Activated CD8-positive, alpha-beta memory T cell treated with anti-CD3 and anti-CD28 coated beads for 48 hours (primary cell): Measurements from ENCODE around the gene ARHGAP23.

Source experiments
- DNase-seq, 3 experiments: peaks; one replicate each; pipeline ENCODE4 v3.0.0-alpha.2; 2020; ENCODE audit warnings: low read depth in 2 of 3, low spot score in 2 of 3

Gene ARHGAP23, protein sequence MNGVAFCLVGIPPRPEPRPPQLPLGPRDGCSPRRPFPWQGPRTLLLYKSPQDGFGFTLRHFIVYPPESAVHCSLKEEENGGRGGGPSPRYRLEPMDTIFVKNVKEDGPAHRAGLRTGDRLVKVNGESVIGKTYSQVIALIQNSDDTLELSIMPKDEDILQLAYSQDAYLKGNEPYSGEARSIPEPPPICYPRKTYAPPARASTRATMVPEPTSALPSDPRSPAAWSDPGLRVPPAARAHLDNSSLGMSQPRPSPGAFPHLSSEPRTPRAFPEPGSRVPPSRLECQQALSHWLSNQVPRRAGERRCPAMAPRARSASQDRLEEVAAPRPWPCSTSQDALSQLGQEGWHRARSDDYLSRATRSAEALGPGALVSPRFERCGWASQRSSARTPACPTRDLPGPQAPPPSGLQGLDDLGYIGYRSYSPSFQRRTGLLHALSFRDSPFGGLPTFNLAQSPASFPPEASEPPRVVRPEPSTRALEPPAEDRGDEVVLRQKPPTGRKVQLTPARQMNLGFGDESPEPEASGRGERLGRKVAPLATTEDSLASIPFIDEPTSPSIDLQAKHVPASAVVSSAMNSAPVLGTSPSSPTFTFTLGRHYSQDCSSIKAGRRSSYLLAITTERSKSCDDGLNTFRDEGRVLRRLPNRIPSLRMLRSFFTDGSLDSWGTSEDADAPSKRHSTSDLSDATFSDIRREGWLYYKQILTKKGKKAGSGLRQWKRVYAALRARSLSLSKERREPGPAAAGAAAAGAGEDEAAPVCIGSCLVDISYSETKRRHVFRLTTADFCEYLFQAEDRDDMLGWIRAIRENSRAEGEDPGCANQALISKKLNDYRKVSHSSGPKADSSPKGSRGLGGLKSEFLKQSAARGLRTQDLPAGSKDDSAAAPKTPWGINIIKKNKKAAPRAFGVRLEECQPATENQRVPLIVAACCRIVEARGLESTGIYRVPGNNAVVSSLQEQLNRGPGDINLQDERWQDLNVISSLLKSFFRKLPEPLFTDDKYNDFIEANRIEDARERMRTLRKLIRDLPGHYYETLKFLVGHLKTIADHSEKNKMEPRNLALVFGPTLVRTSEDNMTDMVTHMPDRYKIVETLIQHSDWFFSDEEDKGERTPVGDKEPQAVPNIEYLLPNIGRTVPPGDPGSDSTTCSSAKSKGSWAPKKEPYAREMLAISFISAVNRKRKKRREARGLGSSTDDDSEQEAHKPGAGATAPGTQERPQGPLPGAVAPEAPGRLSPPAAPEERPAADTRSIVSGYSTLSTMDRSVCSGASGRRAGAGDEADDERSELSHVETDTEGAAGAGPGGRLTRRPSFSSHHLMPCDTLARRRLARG (N-terminal part only)

DNA sequence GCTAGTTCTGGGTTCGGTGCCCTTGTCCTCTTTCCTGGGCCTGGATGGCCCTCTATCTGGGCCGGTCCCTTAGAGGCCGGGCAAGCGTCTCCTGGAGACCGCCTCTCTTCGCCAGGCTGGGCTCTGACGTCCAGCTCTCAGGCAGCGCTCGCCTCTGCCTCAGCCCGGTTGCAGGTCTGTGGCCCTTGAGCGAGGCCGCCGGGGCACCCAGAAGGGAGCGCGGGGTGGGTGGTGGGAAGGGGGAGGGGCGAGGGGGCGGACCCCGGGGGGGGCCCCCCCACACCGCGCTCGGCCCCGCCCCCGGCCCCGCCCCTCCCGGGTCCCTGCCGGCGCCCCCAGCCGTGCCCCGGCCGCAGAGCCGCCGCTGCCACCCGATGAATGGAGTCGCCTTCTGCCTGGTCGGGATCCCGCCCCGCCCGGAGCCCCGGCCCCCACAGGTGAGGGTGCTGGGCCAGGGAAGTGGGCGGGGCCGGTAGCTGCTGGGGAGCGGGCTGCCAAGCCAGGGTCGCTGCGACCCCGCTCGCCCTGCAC lies at the start of gene ARHGAP23:
TSS of gene ARHGAP23 (plus strand) at position 353 of the 531 bp plus-strand sequence. CDS start at position 375, 22 bp downstream.
- no peak for DNase-seq

- no peak for DNase-seq
Observed at GRCh38 chr17:38379448-38379847, 48.8 kb upstream of the ARHGAP23 start.

- no peak for DNase-seq
Observed at GRCh38 chr17:38395090-38395489, 33.2 kb upstream of the ARHGAP23 start.

GRCh38 chr17:38397227-38397626 lies 31.0 kb upstream of the ARHGAP23 start:
- DNase-seq, result no peak

GRCh38 chr17:38400286-38400685 lies 28.0 kb upstream of the ARHGAP23 start:
- DNase-seq, result no peak

DNA sequence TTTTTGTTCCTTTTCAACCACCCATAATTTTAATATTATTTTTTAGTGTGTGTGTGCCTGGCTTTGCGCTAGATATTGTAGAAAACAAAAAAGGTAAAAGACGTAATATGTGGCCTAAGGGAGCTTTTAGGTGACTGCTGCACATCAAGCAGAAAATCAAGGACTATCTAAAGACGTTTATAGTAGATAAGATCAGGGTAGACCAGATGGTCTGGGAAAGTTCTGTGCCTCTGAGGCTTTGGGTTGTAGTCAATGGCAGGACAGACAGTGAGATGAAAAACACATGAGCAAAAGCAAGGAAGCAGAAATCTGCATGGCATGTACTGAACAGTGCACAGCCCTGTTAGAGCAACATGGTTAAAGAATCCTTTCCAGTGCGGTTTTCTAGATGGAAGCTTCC lies 26.8 kb upstream of the ARHGAP23 start:
- no peak for DNase-seq

DNA sequence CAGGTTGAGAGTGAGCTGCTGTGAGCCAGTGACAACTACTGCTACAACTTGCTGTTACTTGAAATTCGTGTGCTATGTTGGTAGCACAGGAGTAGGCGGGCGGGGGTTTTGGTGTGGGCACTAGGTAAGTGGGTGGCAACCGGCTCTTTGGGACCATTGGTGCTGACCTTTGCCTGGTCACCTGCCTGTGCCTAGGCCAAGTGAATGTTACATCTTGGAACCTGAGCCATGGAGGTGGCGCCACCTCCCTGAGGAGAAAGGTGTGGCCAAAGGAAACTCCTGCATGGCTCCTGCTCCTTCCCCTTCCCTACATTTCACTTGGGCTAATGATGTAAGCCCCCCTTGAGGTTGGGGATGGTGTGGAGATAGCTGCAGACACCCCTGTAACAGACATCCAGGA lies 25.4 kb upstream of the ARHGAP23 start:
- DNase-seq, result no peak

DNA sequence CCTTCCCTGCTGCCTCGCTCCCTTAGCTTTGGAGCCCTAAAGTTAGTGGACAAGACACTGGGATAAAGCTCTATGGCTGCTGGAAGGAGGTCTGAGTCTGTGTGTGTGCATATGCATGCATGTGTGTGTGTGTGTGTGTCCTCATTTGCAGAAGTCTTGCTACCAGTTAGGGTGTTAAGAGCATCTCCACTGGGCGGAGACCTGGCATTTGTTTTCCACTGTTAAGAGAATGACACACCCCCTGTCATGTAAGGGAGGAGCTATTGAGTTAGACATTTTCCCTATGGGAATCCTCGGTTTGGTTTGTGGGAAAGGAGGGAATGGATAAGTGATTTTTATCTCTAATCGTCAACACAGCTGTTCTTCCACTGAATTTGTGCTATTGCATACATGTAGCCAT lies 24.8 kb upstream of the ARHGAP23 start:
- no peak for DNase-seq

GRCh38 chr17:38404174-38404943 lies 23.9 kb upstream of the ARHGAP23 start:
- no peak for DNase-seq

GRCh38 chr17:38405654-38406053 lies 22.6 kb upstream of the ARHGAP23 start:
- DNase-seq, result no peak

DNA sequence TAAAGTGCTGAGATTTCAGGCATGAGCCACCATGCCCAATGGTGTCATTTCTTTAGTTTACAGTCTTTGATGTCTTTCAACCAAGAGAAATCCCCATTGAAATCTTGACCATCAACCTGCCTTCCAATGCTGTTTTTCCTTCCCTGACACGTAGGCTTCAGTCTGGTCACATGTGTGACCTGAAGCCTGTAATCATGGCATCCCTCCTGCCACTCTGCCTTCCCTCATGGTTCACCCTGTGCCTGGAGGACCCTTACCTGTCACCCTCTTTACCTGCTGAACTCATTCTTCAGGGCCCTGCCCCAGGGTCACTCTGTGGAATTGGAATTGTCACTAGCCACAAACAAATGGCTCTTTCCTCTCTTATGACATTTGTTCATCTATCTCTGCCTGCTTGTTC lies 18.1 kb upstream of the ARHGAP23 start:
- DNase-seq, result no peak

GRCh38 chr17:38415250-38416194 lies 12.7 kb upstream of the ARHGAP23 start:
- DNase-seq, result no peak

DNA sequence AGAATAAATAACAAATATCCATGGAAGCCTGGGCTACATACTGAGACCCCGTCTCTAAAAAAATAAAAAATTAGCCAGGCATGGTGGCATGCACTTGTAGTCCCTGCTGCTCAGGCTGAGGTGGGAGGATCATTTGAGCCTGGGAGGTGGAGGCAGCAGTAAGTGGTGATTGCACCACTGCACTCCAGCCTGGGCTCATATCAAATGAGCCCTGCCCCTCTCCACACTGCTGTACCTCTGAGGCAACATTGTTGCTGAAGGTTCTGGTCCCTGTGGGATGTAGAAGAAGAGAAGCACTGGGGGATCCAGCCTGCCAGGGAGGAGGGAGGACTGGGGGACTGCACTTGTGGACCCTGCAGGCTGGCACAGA lies 11.4 kb upstream of the ARHGAP23 start:
- no peak for DNase-seq

DNA sequence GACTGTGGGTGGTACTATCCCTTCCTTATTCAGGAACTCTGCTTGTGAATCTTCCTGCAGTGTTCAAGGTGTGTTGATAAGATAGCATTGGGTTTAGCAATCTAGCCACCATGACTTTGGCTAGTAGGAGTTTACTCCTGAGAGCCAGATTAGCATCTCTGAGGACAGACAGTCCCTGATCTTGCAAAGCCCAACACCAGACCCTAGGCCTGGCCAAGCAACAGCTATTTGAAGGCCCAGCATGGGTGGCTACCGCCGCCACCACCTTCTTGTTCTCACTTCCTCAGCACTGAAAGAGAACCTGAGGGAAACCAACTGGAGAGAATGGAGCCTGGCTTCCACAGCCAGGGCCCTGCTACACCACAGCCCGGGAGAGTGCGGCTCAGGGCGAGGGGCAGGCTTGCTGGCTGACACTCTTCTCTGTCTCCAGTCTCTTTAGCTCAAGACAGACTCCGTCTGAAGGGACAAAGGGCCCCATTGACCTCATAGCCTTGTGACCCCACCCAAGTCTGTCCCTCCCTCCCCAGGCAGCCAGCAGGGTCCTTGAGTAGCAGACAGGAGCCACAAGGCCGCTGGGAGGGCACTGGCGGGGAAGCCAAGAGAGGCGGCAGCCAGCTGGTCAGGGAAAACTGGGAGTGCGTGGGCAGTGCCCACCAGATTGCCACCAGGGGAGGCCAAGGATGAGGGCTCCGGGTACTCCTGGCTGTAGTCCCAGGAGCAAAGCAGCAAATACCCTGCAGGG lies 10.9 kb upstream of the ARHGAP23 start:
- DNase-seq, result no peak

- DNase-seq, result no peak
Observed at GRCh38 chr17:38418062-38418692, 10.1 kb upstream of the ARHGAP23 start.

GRCh38 chr17:38418693-38419507 lies 9.4 kb upstream of the ARHGAP23 start:
- DNase-seq, result no peak

DNA sequence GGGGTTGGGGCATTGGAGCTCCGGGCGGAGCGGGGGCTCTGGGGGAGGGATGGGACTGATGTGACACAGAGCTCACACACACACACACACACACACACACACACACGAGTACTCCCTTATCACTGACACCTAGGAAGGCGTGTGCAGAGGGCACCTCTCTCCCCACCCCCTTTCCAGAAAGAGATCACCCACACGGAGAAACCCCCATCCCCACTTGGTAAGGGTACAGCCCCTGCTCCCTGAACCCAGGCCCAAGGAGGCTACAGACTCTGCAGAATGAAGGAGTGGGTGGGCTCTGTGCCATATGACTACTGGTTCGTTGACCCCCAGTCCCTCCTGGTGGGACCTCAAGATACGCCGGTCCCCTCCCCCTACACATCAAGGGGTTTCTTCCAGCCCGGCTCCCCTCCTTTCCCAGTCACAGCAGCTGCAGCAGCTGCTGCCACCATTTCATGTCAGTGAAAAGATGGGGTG lies 8.7 kb upstream of the ARHGAP23 start:
- no peak for DNase-seq
